ENCODE measurements around the gene CACNB2.

CACNB2 gene

DNA sequence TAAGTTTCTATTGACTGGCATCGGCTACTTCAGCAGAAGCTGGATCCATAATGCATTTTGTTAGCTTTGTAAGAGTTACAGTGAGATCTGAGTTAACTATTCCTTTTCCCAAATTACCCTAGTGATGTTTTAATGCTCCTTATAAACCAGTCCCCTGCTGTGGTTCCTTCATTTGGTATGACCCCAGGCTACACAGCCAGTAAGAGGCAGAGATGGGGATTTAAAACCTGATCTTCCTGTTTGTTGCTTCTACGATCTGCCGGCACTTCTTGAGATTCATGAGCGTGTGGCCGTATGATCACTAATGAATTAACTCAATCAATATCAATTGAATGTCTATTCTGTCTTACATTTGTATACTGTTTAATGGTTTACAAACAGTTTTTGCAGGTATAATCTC lies 86.1 kb downstream of the CACNB2 start:
- DNase-seq (ENCODE audit: low read depth in 2 of 3, low spot score in 1 of 3): no peak

DNA sequence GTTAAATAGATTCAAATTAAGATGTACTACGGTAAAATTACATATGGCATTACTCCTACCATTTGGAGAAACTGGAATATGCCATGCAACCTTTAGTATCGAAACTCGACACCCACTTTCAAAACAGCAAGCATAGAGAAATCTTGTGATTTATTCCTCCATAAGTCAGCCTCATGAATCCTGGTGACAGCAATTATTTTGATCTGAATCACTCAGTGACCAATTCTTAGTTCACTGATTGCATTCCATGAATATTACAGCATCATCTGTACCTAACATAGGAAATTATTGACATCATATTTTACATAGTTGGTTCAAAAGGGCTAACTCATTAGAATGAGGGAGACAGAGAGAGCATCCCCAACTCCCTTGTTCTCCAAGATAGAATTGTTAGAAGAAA lies 89.6 kb downstream of the CACNB2 start:
- no peak for DNase-seq (ENCODE audit: low read depth in 2 of 3, low spot score in 1 of 3)

- no peak for DNase-seq (ENCODE audit: low read depth in 2 of 3, low spot score in 1 of 3)
Measured at GRCh38 chr10:18230794-18231193, 90.6 kb downstream of the CACNB2 start.

DNA sequence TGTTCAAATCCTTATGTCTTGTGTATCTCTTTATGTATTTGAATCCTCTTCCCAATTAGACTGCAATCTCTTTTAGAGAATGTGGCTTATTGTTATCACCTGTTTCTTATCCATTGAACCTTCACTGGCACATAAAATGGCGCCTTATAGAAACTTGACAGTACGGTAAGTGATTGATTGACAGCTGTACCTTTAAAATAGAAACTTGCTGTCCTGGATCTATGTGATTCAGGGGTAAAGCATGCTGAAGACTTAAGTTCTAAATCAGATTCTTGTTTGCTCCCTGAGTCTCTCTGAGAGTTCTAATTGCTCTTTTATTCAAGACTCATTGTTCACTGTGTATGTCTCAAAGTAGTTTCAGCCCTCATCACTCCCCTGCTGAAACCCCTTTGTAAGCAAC lies 91.3 kb downstream of the CACNB2 start:
- DNase-seq (ENCODE audit: low read depth in 2 of 3, low spot score in 1 of 3): no peak

DNA sequence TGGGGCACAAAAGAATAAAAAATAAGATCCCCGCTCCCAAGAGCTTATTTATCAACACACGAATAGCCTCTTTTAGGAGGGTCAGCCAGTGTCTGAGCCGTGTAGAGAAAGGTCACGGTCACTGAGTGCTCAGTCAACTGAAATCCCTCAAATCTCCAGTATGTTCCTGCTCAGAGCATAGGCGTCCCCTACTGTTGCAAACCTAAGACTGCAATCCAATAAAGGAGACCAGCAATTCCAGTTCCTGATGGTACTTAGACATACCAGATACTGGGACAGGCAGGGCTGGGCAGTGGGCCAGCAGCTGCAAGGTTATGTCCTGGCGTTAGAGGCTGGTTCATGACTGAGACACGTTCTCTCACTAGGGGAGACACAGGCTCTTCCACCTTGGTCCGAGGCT lies 93.6 kb downstream of the CACNB2 start:
- DNase-seq (ENCODE audit: low read depth in 2 of 3, low spot score in 1 of 3): no peak

DNA sequence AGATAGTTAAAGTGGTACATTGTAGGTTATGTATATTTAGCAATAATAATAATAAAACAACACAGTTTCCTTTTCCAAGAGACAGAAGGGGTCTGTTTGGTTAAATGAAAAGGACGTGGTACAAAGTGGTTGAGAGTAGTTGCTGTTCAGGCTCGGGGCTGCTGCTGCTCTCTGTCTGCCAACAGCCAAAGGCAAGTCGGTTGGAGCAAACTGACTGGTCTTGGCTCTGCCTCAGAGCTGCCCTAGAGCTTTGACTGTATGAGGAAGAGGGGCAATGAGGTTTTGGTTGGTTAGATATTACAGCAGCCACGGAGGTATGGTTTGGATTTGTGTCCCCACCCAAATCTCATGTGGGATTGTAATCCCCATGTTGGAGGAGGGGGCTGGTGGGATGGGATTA lies 95.3 kb downstream of the CACNB2 start:
- no peak for DNase-seq (ENCODE audit: low read depth in 2 of 3, low spot score in 1 of 3)

- DNase-seq (ENCODE audit: low read depth in 2 of 3, low spot score in 1 of 3): no peak
Measured at GRCh38 chr10:18236756-18237155, 96.5 kb downstream of the CACNB2 start.

- no peak for DNase-seq (ENCODE audit: low read depth in 2 of 3, low spot score in 1 of 3)
Measured at GRCh38 chr10:18238870-18239485, 98.8 kb downstream of the CACNB2 start.

DNA sequence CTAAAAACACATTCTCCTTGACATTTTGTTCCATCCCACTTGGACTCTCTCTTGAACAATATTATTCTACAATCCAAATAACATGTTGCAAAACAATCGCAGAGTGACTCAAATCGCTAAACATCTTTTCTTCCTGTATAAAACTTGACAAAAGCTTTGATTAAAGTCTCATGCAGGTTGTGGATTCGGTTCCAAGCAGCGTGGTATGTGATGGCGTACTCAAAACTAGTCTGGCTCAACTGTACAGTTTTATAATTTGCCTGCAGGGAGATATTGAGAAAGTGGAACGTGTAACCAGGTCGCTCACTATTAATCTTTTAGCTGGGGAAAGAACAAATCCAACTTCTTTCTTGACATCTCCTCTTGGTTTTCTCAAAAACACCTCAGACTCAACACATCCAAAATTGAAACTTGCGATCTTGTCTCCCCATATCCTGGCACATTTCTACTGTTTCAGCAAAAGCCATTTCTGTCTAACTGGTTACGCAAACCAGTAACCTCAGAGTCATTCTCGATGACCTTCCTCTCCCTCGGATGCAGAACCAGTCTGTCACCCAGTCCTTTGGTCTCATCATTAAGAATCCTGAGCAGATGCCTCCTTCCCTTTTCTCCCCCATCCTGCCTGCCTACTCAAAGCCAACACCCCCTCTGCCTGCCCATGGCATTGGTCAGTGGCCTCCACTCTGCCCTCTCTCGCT lies 100.1 kb downstream of the CACNB2 start:
- DNase-seq (ENCODE audit: low read depth in 2 of 3, low spot score in 1 of 3): no peak

- no peak for DNase-seq (ENCODE audit: low read depth in 2 of 3, low spot score in 1 of 3)
Measured at GRCh38 chr10:18246967-18247366, 106.7 kb downstream of the CACNB2 start.

GRCh38 chr10:18252086-18252485 lies 111.9 kb downstream of the CACNB2 start:
- no peak for DNase-seq (ENCODE audit: low read depth in 2 of 3, low spot score in 1 of 3)

DNA sequence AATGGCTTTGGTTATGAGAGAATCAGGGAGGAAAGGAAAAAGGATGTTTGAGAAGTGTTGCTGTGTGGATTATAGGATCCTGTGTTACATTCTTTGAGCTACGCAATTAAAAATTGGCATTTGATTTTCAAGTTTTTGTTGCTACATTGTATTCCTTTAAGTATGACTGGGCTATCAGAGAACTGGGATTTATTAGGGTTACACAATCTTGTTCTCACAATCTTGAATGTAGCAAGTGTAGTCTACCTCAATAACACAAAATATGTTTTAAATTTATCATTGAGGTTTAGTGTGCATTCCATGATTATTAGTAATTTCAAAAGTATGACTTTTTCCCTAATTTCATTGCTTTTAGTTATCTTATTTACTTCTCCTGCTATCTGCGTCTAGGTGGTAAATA lies 113.9 kb downstream of the CACNB2 start:
- DNase-seq (ENCODE audit: low read depth in 2 of 3, low spot score in 1 of 3): no peak

DNA sequence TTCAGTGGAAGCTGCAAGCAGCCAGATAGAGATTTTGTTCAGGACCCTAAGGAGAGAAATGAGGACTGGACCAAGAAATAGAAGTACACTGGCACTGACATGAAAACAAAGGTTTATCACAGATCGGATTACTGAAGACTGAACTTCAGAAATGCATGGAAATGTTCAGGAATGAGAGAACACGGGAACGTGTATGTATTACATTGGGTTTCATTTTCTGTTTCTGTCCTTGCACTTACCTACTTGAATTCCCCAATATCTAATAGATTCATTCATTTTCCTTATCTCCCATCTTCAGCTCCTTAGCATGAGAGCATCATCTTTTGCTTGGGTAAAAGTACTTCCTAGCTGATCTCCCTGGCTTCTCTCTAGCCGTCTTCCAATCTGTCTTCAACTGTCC lies 114.5 kb downstream of the CACNB2 start:
- DNase-seq (ENCODE audit: low read depth in 2 of 3, low spot score in 1 of 3): no peak

DNA sequence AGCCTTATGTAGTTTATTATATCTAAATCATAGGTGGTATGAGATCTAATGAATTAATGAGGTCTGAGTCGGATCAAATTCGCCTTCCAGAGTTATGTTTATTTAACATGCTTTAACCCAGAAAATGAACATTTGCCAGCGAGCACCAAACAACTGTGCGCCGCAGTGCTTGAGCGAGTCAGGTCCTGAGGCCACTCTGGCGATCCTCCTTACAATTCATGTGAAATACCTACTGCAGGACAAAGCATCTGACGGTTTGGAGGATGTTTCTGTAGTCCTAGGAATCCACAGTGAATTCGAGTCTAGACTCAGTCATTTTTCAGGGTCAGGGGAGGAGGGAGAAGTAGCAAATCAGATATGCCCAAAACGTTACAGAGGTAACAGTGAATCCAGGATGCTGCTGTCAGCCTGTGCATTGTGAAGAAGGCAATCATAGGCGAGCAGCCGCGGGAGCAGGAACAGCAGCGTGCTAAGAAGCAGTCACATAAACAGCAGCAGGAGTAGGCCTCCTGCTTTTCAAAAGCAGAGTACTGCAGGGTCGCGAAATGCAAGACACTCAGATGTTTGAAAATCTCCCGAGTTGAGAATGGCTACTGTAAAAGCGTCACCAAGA lies 120.2 kb downstream of the CACNB2 start:
- DNase-seq (ENCODE audit: low read depth in 2 of 3, low spot score in 1 of 3): no peak

- no peak for DNase-seq (ENCODE audit: low read depth in 2 of 3, low spot score in 1 of 3)
Measured at GRCh38 chr10:18261063-18261610, 120.9 kb downstream of the CACNB2 start.

GRCh38 chr10:18261768-18262231 lies 121.6 kb downstream of the CACNB2 start:
- DNase-seq (ENCODE audit: low read depth in 2 of 3, low spot score in 1 of 3): no peak

DNA sequence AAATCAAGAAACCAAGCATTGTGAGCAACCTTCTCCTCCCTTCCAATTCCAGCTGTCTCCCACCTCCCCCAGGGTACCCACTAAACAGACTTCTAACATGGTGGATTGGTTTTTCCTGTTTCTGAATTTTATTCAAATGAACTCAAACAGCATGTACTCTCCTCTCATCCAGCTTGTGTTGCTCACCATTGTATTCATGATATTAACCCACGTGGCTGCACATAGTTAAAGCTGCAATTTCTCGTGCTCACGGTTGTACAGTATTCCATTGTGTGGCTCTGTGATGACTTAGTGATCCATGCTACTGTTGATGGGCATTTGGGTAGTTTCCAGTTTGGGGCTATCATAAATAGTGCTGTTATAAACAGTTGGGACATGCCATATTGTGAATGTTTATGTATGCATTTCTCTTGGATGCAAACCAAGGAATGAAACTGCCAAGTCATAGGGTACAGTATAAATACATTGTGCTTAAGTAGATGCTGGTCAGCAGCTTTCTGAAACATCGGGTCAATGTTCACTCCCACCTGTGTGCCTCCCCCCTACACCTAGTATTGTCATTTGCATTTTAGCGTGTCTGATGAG lies 124.3 kb downstream of the CACNB2 start:
- DNase-seq (ENCODE audit: low read depth in 2 of 3, low spot score in 1 of 3): no peak

DNA sequence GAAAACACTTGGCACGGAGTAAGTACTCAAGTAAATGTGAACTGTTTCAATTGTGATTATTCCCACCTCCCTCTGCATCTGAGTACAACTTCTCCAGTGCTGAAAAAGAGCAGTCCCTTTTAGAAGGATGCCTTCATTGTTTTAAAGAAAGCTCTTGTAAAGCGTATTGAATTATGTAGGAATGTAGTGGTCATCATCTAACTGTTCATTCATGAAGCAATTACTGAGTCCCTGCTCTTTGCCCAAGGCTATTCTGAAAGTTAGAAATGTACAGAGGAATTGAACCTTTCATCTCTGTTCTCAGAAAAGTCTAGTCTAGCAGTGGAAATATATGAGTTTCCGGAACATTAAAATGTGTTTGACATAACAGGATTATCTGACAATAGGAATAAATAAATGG lies 127.8 kb downstream of the CACNB2 start:
- no peak for DNase-seq (ENCODE audit: low read depth in 2 of 3, low spot score in 1 of 3)

DNA sequence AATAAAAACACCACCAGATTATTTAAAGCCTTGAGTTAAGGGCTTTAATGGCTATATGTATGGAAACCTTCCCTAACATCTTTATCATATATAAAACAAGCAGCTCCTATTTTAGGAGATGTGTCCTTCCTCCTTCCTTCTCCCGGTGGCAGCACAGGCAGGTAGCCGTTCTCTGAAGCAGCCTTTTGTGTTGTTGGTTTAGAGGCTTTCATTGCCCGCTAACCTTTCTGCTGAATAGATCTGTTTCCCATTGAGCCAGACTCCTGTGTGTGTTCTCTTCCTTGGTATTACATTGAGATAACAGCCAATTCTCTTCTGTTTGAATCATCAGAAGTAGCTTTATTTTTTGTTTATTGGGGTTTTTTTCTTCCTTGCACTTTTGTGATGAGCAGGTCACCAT lies 131.3 kb downstream of the CACNB2 start:
- DNase-seq (ENCODE audit: low read depth in 2 of 3, low spot score in 1 of 3): no peak

DNA sequence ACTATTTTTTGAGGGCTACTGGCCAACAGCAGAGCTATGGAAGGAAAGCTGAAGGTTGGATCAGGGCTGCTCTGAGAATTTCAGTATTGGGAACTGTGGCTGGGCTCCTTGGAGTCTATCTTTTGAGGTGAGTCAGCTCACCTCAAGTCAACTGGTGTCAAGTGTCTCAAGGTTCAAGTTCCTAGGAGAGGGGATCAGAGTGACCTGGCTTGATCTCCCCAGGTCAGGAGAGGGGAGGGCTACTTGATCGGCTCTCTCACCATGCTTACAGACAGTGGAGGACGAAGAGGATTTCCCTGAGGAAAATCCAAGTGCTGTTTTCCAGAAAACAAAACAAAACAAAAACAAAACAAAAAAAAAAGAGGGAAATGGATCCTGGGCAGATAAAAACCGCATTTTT lies 132.8 kb downstream of the CACNB2 start:
- no peak for DNase-seq (ENCODE audit: low read depth in 2 of 3, low spot score in 1 of 3)

DNA sequence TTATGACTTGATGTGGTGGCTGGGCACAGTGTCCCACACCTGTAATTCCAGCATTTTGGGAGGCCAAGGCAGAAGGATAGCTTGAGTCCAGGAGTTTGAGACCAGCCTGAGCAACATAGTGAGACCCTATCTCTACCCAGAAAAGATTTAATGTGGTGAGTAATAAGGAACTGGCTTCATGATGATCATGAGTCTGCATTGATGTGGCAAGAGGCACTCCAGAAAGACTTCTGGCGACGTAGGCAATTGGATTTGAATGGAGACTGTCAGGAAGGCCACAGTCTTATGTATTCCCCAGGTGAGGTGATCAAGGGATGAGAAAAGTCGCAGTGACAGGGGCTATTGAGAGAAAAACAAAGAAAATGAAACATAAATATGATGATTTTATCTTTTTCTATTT lies 138.0 kb downstream of the CACNB2 start:
- no peak for DNase-seq (ENCODE audit: low read depth in 2 of 3, low spot score in 1 of 3)

- no peak for DNase-seq (ENCODE audit: low read depth in 2 of 3, low spot score in 1 of 3)
Measured at GRCh38 chr10:18279173-18279572, 138.9 kb downstream of the CACNB2 start.

Data from stimulated activated CD4-positive, alpha-beta T cell treated with anti-CD3 and anti-CD28 coated beads, Interleukin-12 subunit alpha, Interleukin-12 subunit beta, amount 100 ng/mL, for 48 hours (primary cell).